ENCODE results near the gene CRIP2.

Gene CRIP2

DNA sequence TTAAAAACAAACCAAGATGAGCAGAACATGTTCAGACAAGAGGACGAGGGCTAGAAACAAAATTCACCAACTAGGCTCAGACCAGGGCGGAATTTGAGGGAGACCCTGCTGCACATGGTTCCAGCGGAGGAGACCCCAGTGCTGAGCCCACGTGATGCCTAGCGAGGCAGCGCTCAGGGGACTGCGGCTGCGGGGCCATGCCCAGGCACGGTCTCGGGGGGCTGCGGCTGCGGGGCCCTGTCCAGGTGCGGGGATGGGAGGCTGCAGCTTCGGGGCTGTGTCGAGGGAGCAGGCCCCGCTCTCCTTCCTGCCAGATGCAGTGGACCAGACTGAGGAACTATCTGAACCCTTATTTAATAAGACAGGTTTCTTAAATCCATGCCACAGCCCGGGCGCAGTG, 12.7 kb upstream of the CRIP2 start:
- Histone ChIP-seq H3K27me3 (ENCODE audit: insufficient read depth, low read length, poor library complexity) (no peaks in the 10 kb centered on the region), H3K27ac (ENCODE audit: low read length) (no peak overlapping the region), H3K79me2 (ENCODE audit: insufficient read depth, low read length) (peaks cover 5% of the 10 kb centered on the region; the same call in 1 of the 2 replicates), H3K9me3 (ENCODE audit: insufficient read depth, low read length, severe bottlenecking) (no peaks in the 10 kb centered on the region), H4K20me1 (ENCODE audit: insufficient read depth, low read length) (peaks cover 36% of the 10 kb centered on the region), H3K36me3 (ENCODE audit: insufficient read depth, low read length) (peaks cover 79% of the 10 kb centered on the region), H3K4me3 (ENCODE audit: low read depth in 1 of 2, low read length in 2 of 2) (no peak overlapping the region), H3K4me1 (ENCODE audit: insufficient read depth, low read length) (no peaks in the 10 kb centered on the region), H2AFZ (ENCODE audit: low read depth, low read length) (no peak overlapping the region), H3K9ac (ENCODE audit: low read depth, low read length) (no peak overlapping the region), H3K4me2 (ENCODE audit: insufficient read depth, low read length) (no peak overlapping the region)
- no peak for DNase-seq
- TF ChIP-seq EZH2 (IDR thresholded peaks at IDR 0.05; ENCODE audit: borderline replicate concordance, low read depth, low read length, severe bottlenecking), result no peak
- TF ChIP-seq, protein P1, sequence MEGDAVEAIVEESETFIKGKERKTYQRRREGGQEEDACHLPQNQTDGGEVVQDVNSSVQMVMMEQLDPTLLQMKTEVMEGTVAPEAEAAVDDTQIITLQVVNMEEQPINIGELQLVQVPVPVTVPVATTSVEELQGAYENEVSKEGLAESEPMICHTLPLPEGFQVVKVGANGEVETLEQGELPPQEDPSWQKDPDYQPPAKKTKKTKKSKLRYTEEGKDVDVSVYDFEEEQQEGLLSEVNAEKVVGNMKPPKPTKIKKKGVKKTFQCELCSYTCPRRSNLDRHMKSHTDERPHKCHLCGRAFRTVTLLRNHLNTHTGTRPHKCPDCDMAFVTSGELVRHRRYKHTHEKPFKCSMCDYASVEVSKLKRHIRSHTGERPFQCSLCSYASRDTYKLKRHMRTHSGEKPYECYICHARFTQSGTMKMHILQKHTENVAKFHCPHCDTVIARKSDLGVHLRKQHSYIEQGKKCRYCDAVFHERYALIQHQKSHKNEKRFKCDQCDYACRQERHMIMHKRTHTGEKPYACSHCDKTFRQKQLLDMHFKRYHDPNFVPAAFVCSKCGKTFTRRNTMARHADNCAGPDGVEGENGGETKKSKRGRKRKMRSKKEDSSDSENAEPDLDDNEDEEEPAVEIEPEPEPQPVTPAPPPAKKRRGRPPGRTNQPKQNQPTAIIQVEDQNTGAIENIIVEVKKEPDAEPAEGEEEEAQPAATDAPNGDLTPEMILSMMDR (IDR thresholded peaks at IDR 0.05; ENCODE audit: borderline replicate concordance, extremely low read depth, low read length, poor library complexity, severe bottlenecking), result no peak
- ATAC-seq (ENCODE audit: insufficient read depth, low read depth), result no peak

DNA sequence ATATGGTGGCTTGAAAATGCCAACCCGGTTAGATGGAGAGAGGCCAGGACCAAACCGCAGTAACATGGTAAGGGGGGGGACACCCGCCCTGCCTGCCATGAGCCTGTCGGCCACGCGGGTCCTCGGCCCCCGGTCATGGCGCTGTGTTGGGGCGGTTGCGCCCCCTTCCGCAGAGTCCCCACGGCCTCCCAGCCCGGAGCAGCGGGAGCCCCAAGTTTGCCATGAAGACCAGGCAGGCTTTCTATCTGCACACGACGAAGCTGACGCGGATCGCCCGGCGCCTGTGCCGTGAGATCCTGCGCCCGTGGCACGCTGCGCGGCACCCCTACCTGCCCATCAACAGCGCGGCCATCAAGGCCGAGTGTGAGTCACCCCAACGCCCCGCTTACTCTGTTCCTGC, 10.1 kb upstream of the CRIP2 start:
- Histone ChIP-seq H3K9ac (ENCODE audit: low read depth, low read length) (no peak overlapping the region), H3K4me3 (ENCODE audit: low read depth in 1 of 2, low read length in 2 of 2) (no peak overlapping the region), H3K79me2 (ENCODE audit: insufficient read depth, low read length) (no peaks in the 10 kb centered on the region), H4K20me1 (ENCODE audit: insufficient read depth, low read length) (peaks cover 30% of the 10 kb centered on the region), H3K27ac (ENCODE audit: low read length) (no peak overlapping the region), H3K4me2 (ENCODE audit: insufficient read depth, low read length) (no peak overlapping the region), H3K9me3 (ENCODE audit: insufficient read depth, low read length, severe bottlenecking) (no peaks in the 10 kb centered on the region), H2AFZ (ENCODE audit: low read depth, low read length) (no peak overlapping the region), H3K36me3 (ENCODE audit: insufficient read depth, low read length) (peaks cover 86% of the 10 kb centered on the region), H3K4me1 (ENCODE audit: insufficient read depth, low read length) (no peaks in the 10 kb centered on the region), H3K27me3 (ENCODE audit: insufficient read depth, low read length, poor library complexity) (no peaks in the 10 kb centered on the region)
- TF ChIP-seq, protein P1 (IDR thresholded peaks at IDR 0.05; ENCODE audit: borderline replicate concordance, extremely low read depth, low read length, poor library complexity, severe bottlenecking), result no peak
- no peak for TF ChIP-seq EZH2 (IDR thresholded peaks at IDR 0.05; ENCODE audit: borderline replicate concordance, low read depth, low read length, severe bottlenecking)
- no peak for ATAC-seq (ENCODE audit: insufficient read depth, low read depth)
- DNase-seq, result no peak

- DNase-seq, result no peak
- Histone ChIP-seq H3K4me2 (ENCODE audit: insufficient read depth, low read length) (no peak overlapping the region), H3K4me1 (ENCODE audit: insufficient read depth, low read length) (no peaks in the 10 kb centered on the region), H3K27me3 (ENCODE audit: insufficient read depth, low read length, poor library complexity) (no peaks in the 10 kb centered on the region), H2AFZ (ENCODE audit: low read depth, low read length) (no peak overlapping the region), H4K20me1 (ENCODE audit: insufficient read depth, low read length) (peaks cover 27% of the 10 kb centered on the region), H3K4me3 (ENCODE audit: low read depth in 1 of 2, low read length in 2 of 2) (no peak overlapping the region), H3K27ac (ENCODE audit: low read length) (no peak overlapping the region), H3K36me3 (ENCODE audit: insufficient read depth, low read length) (peaks cover 86% of the 10 kb centered on the region), H3K79me2 (ENCODE audit: insufficient read depth, low read length) (no peaks in the 10 kb centered on the region), H3K9me3 (ENCODE audit: insufficient read depth, low read length, severe bottlenecking) (no peaks in the 10 kb centered on the region), H3K9ac (ENCODE audit: low read depth, low read length) (no peak overlapping the region)
- ATAC-seq (ENCODE audit: insufficient read depth, low read depth), result no peak
- TF ChIP-seq, protein P1 (IDR thresholded peaks at IDR 0.05; ENCODE audit: borderline replicate concordance, extremely low read depth, low read length, poor library complexity, severe bottlenecking), result no peak
- no peak for TF ChIP-seq EZH2 (IDR thresholded peaks at IDR 0.05; ENCODE audit: borderline replicate concordance, low read depth, low read length, severe bottlenecking)
Measured at GRCh38 chr14:105465209-105466031, 9.2 kb upstream of the CRIP2 start.
